Neural progenitor cell (in vitro differentiated cells): ENCODE data around the gene MORN4.

Source experiments
- CTCF ChIP-seq: fragments of 200-600 bp; sonication (generic); IDR thresholded peaks from 2 replicates; pipeline ENCODE4 v1.5.1; 2017; ENCODE audit warnings: antibody characterized with exemption, mild to moderate bottlenecking
- EZH2 ChIP-seq: fragments of 200-600 bp; sonication (generic); IDR thresholded peaks from 2 replicates; pipeline ENCODE4 v1.6.1; 2017; ENCODE audit warnings: antibody characterized with exemption, mild to moderate bottlenecking, moderate library complexity
- EZH2phosphoT487 ChIP-seq: fragments of 200-600 bp; sonication (generic); IDR thresholded peaks from 2 replicates; pipeline ENCODE4 v1.6.1; 2017; ENCODE audit warnings: antibody characterized with exemption

GRCh38 chr10:97651773-97652172, 18.5 kb upstream of the MORN4 start:
- TF ChIP-seq CTCF (no peak), EZH2phosphoT487 (no peak), EZH2 (no peak)
